HG02840 (cell line): Measurements from ENCODE around the gene NTN1.

Source experiments
- ATAC-seq: cut with Tn5 transposase; IDR thresholded peaks from one replicate; pipeline ENCODE4 v1.9.1; 2021; ENCODE audit warnings: mild to moderate bottlenecking, moderate library complexity, moderate number of reproducible peaks; ENCODE audit not compliant: unreplicated experiment, low FRiP score

The NTN1 gene

DNA sequence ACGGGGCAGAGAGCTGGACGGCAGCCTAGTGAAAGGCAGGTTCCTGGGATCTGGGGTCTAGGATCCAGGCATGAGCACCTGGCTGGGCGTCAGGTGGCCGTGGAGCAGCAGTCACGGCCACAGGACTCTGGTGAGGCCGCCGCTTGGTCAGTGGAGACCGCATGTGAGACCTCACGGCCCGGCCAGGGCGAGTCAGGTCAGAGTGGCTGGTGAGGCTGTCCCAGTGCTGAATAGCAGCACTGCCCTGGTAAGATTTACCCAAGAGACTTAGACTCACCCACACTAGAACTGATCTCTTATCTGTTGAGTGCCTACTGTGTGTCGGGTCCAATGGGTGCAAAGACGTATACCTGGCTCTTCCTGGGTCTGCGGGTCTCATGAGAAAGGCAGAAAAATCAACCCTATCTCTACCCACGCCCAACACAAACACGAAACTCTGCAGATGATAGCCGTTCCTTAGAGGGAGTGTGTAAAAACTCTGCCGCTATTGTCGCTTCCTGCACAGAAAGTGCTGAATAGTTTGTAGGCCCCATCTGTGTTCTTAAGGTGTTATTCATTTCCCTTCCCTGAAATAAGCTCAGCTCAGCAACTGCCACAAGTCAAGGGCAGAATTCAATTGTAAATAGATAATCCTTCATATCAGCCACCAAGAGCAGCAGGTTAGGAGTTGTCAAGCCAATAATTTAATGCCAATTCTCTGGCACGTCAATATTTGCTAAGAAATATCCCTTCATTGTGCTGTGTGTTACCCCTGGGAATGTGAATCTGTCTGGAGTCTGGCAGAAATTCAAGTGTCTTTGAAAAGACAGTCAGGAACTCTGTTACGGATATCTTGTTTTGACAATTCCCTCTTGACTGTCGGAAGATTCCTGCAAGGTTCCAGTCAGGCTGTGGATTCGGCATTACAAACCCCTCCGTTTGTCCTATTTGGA, 240.0 kb downstream of the NTN1 start:
- ATAC-seq = no peak

DNA sequence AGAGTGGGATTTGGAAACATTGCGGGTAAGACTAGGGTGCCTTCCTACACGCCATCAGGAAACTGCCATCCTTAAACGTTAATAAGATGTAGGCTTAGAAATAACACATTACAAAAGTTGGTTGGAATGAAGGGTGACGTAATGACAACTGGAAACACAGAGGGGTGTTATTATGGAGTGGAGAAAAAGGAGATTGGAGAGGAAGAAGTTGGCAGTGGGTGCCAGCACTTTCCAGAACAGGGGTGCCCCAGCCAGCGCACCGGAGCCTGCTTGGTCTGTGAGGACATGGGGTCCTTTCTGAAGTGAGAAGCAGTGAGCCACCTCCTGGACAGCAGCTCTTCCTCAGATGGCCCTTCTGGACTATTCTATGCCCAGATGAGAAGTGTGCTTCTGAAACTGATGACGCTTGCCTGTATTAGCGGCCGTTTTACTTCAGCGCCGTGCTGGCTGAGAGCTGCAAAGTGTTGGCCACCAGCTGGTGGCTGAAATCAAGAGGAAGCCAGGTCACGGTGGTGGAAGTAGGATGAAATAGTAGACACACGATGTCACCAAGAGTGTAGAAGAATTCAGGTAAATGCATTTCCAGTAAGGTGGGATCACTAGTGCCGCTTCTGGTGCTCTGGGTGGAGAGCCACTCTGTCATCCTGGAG, 244.8 kb downstream of the NTN1 start:
- no peak for ATAC-seq

DNA sequence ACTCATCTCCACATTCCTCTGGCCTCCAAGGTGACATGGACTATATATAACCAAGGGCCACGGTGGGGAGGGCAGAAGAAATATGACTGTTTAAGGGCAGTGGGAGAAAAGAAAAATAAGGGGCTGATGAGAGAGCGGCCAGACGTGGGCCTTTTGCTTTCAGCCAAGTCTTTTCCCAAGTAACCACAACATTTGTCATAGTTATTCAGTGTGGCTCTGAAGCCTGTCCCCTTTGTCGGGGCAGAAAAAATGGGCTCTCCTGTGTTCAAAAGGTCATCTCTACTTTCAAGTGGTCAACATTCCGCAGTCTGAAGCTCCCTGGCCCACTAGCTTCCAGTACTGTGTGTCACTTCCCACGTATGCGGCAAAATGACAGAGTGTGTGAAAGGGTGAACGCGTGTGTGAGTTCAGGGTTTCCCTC, 245.4 kb downstream of the NTN1 start:
- ATAC-seq = no peak

DNA sequence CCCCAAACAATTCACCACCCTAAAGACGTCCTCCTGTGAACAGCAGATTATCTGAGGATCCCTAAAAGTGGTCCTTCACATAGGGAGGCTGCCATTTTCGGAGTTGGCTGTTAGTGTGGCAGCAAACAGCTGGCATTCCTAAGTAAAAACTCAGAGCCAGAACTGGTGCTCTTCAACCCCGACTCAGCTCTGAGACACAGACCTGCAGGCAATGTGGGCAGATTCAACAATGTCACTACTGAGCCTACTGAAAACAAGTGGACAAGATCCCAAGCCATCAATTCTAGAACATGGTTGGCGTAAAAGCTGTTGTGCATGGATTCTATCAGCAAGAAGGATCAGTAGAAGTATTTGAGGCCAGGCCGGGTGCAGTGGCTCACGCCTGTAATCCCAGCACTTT, 247.2 kb downstream of the NTN1 start:
- no peak for ATAC-seq

DNA sequence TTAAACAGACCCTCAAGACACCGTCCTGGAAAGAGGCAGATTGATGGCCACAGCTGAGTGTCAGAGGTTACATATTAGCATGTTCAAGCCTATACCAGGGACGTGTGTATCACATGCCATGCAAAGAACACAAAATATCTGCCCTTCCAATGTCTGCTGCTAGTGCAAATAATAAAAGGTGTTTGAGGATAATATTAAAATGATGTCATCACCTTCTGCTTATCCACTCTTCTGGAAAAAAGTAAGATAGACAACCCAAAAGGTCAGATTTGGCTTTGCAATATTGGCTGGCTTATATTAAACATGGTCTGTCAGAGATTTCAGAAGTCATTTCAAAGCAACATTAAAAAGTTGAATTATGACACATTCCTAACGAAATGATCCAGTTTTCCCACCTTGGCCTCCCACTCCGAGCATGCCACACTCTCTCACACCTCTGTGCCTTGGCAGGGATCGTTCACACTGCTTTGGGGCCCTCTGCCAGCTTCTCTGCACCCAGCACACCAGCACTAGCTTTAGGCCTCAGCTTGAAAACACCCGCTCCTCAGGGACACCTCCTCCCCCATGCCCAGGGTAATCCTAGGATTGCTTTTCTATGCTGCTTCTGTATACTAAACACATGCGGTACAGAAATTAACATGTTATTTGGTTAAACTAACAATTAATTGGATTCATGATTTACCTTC, 248.2 kb downstream of the NTN1 start:
- ATAC-seq = no peak

DNA sequence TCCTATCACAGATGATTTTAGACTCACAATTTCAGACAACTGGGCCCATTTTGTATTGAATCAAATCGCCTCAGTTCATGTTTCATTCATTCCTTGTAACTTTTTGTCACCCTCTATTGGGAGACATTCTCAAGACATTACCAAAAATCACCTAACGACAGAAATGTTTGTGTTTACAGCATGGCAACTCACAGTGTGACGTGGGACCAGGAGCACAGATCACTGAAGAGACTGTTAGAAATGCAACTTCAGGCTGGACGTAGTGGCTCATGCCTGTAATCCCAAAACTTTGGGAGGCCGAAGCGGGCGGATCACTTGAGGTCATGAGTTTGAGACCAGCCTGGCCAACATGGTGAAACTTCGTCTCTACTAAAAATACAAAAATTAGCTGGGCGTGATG, 249.6 kb downstream of the NTN1 start:
- no peak for ATAC-seq

DNA sequence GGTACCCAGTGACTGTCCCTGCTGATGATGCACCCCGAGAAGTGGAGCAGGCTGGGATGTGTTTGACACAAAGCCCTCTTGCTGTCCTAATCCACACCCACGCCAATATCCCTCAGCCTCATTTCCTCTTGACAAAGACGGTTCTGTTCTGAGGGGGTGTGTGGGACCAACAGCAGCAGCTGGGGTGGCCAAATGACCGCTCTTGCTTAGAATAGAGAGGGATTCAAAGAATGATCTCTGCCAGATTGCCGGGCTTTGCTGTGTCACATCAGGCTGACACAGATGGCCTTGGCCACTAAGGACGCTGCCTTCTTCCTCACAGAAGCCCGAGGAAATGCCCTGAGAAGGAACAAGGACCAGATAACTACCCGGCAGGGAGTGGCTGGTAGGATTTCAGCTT, 250.7 kb downstream of the NTN1 start:
- no peak for ATAC-seq

DNA sequence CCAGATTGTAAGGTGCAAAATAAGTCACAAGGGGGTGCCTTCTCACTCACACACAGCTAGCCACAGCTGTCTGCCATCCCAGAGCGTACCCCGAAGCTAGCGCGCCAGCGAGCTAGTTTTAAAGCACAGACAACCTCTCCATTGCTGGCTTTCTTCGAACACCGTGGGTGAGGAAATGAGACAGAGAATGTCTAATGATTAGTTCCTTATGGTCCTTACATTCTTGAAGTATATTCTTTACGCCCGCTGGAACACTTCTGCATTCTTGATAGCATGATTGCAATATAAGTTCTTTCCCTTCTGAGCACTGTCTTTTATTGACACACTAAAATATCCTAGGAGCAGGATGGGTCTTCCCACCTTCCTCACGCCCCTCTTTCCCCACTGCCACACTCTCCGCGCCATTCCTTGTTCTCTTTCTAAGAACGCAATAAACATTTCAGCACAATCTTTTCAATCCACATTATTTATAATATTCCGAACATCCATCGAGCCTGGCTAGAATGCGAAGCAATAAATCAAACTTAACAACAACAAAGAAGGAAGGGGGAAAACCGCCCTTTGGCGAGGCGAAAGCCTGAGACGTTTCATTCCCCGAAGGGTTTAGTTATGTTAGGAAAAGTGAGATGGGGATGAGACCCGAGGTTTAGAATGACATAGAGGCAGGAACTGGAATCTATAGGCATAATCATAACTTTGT, 251.3 kb downstream of the NTN1 start:
- no peak for ATAC-seq

DNA sequence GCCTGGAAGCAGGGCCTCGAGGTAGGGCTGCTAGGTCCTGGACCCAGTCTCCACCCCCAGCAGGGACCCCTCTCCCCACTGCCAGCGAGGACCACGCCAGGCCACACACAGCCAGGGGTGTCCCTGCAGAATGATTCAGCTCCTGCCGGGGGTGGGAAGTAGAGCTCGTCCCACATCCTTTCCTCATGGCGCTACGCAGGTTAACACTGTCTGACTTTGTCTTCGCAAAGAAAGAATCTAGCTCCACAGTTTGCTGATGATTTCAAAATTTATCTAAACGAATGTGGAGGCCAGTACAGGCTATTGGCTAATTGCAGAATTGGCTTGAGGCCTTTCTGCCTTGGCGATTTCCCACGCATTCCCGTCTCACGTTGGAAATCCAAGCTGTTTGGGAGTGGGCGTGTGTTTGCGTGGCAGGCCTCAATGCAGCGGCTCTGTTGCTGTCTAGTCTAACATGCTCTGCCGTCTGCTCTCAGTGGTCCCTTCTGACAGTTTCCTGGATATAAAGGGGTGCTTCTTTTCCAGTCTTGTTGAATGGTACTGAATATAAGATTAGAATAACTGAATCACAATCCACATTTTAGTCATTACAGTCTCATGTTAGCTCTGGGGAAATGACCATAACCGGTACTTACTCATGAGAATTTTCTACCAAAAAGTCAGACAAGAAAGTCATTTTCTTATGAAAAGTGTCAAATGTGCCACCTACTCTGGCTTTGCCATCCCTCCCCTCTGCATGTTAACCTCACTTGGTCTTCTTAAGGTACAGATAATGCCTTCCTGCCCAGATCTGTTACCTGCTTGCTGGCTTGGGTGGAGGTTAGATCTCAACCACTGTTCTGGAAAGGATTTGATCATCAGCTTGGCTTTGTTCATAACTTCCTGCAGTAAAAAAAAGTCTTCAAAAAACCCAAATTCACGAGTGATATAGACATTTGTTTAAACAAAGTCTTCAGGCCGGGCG, 252.4 kb downstream of the NTN1 start:
- no peak for ATAC-seq

DNA sequence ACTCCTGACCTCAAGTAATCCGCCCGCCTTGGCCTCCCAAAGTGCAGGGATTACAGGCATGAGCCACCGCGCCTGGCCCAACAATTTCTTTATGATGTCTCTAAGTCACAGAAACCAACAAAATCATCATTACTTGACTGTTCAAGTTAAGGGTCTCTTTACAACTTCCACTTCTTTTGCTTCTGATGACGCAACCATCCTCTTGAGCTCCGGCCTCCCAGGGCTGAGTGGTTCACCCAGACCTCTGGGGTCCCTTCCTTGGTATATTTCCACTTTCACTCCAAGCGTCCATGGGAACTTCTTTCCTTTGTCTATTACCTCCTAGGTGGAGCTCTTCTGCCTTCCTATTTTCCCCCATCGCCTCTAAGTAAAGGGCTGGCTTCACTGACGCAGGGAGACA, 253.7 kb downstream of the NTN1 start:
- no peak for ATAC-seq

DNA sequence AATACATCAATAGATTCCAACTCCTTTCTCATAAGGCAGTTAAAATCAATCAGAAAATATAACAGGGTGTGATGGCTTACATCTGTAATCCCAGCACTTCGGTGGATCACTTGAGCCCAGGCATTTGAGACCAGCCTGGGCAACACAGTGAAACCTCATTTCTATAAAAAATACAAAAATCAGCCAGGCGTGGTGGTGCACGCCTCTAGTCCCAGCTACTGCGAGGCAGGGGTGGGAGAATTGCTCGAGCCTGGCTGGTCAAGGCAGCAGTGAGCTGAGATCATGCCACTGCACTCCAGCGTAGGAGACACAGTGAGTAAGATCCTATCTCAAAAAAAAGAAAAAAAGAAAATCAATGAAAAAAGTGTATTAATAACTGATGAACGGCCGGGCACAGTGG, 258.6 kb downstream of the NTN1 start:
- ATAC-seq = no peak

DNA sequence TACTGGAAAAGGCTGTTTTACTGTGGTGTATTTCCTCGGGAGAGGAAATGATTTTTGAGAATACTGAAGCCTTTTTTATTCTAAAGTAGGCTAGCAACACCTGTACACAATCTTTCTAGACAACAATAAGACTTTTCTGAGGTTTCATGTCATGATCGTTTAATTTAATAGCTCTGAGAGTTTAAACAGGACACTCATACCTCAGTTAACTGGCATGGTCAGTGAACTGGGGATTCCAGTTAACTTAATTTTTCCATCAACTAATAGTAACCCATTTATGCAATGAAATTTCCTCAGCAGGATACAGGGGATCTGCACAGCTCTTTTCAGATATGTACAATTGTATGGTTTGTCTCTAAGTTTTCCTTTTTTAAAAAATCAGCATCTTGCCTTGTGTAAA, 262.6 kb downstream of the NTN1 start:
- no peak for ATAC-seq

DNA sequence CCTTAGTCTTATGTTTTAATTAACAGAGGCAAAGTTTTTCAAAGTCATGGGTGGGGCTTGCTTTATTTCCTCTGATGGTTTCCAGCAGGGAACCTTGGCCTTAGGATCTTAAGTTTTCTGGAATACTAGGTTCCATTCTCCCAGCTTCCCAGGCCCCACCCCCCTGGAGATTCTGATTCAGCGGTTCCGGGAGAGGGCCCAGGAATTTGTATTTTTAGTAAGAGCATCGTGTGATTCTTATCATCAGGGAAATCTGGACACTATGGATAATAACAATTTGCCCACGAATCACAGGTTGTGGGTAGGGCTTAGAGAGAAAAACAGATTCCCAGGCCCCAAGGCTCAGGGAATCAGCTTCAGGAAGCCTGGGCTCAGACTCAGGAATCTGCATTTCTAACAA, 263.6 kb downstream of the NTN1 start:
- ATAC-seq = no peak

DNA sequence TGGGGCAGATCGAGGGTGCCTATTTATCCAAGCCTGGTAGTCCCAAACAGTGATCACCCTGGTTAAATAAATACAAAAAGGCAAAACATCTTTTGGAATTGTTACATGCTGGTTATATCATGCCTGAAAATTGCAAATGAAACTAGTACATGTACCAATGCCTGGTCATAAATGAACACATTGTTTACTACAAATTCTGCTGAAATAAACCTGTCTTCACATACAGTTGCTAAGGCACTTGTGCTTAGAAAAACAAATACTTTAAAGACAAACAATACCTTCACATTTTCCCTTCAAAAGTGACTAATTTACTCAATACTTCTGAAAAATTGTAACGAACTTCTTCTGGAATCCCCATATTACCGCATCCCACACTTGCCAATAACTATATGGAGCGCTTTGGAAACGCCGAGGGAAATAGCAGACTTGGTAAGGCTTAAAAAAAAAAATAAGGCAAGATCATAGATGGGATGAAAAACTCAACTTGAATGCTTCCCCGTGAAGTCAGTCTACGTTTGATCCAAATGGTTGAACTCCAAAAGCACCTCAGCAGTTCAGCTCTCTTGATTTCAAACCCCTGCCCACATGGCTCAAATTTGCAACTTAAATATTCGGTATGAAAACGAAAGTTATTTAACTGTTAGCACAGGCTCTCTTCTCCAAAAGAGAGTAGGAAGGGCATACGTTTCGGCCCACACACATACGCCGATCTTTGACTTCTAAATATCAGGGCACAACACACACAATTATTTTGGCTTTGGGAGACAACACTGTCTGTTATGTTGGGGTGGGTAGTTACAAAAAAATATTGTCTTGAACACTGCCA, 264.5 kb downstream of the NTN1 start:
- no peak for ATAC-seq

DNA sequence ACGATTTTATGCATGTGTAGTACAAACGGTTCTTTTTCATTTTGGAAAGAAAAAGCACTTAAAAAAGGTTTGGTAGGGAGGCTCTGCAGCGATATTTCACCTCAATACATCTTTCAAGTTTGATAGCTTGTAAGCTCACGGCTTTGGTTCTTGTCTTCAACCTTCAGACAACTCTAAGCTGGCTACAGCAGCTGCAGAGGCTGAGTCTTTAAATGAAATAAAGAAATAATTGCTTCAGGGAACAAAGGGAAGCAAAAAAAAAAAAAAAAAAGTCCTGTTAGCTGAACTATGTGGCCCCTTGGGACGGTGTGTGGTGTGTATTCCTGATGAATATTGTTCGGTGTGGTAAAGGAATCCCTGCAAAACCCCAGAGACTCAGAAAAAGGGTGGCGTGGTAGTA, 265.1 kb downstream of the NTN1 start:
- no peak for ATAC-seq

DNA sequence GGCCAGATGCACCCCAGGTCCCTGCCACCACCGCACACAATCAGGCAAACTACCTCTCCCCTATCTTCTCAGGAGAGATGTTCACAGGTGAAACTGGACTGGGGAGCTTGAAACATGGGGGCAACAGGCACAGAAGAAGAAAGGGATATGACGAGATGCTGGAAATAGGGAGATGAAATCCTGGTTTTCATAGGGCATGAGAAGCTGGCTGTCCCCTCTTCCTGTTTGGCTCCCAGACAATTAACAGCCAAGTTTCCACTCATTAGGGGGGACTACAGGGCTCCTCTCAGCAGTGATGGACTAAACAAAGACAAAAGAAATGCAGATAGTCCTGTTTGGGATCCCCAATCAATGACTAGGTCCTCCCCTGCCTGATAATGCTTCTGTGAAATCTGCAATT, 266.0 kb downstream of the NTN1 start:
- ATAC-seq = no peak

DNA sequence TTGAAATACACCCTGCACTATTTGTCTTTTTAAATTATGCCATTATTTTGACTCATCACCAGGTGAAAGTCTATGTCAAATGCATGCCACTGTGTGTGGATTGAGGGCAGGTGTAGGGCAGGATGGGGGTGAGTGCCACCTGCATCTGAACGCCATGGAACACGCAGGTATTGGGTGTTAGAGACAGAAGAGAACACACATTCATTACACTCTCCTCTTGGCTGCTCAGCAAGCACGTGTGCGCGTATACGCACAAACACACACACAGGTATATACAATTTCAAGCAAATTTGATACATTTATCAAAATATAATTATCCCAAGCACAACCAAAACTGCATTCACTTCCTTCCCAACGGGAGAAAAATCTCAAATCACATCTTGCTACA, 268.9 kb downstream of the NTN1 start:
- no peak for ATAC-seq

DNA sequence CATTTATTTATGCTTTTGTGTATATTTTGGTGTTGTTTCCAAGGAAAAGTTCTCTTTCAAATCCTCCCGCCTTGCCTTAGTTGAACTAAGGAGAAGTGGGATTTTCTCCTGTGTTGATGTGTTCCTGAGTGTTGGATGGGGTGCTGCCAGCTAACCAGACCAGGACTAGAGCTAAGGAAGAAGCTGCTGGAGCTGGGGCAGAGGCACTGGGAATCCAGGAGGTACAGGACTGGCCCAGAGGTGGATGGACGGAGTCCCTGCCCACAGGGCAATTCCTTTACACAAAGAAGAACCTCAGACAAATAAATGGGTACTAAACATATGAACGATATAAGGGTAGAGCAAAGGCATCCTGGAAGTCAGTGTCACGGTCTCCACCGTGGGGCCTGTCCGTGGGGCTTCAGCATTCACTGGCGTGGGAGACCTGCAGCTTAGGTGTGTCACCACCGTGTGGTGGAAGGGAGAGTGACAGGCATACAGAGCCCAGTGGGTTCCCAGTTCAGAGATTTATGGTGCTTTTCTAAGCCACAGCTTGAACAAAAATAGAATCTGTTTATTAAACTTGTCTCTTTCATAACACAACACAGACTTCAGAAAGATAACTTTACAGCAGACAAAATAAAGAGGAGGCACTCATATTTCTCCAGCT, 270.7 kb downstream of the NTN1 start:
- ATAC-seq = no peak
